GM12878 (cell line): ENCODE measurements around the gene RCAN2. TPM values are rescaled to one million over a fixed set of nuclear protein-coding genes. Genes with fewer than 3 reads are reported as not detected.

Experiments used
- ATAC-seq: fragments of 200-7000 bp; cut with Tn5 transposase; 3 replicates; pipeline ENCODE4 v1.9.1; 2020; ENCODE audit warnings: mild to moderate bottlenecking, moderate library complexity
- BruUV-seq: library from RNA; stranded (reverse); fragments of 400-500 nt; replicated peaks from 2 replicates; lab custom pipeline; 2021; lab: Mats Ljungman, UMichigan
- CTCF ChIA-PET: fragments of 300-600 bp; sonication (Branson Sonifier 250); formaldehyde crosslinking; extraction: SDS; loops from one replicate; lab custom pipeline; 2021; ENCODE audit warnings: inconsistent platforms; lab: Yijun Ruan, JAX
- POLR2A ChIA-PET: fragments of 350-600 bp; formaldehyde crosslinking; extraction: SDS; loops from one replicate; lab custom pipeline; 2021; ENCODE audit warnings: inconsistent platforms; lab: Charles Lee
- RAD21 ChIA-PET: fragments of 300-600 bp; sonication (Branson Sonifier 250); formaldehyde crosslinking; loops from one replicate; lab custom pipeline; 2023; ENCODE audit warnings: antibody characterized with exemption; ENCODE audit not compliant: unreplicated experiment; lab: Charles Lee
- SMC1A ChIA-PET: fragments of 300-600 bp; sonication (Branson Sonifier 250); formaldehyde crosslinking; loops from one replicate; lab custom pipeline; 2023; ENCODE audit not compliant: unreplicated experiment, uncharacterized antibody; lab: Charles Lee
- DNase-seq: peaks from one replicate; pipeline ENCODE4 v3.0.0-alpha.2; 2011; ENCODE audit warnings: low read depth, low spot score
- FAIRE-seq: peaks from 3 replicates; lab custom pipeline; 2011; peaks lifted over from hg19 to GRCh38; lab: Jason Lieb, UNC
- H2AFZ ChIP-seq: 2 replicates; pipeline ENCODE4 v1.6.0; 2011; ENCODE audit warnings: low read depth, low read length, control low read depth; ENCODE audit not compliant: control insufficient read depth
- H3K27ac ChIP-seq: 2 replicates; pipeline ENCODE4 v1.5.1; 2011; ENCODE audit warnings: control low read depth; ENCODE audit not compliant: control insufficient read depth, insufficient read depth
- H3K27me3 ChIP-seq, 2 experiments: replicated peaks in 1 of 2; 2 replicates each; pipeline versions ENCODE4 v1.6.0 to v1.6.1; 2011; ENCODE audit warnings: low read length in 1 of 2; ENCODE audit not compliant: control insufficient read depth in 2 of 2, insufficient read depth in 2 of 2
- H3K36me3 ChIP-seq, 2 experiments: 2 replicates each; pipeline ENCODE4 v1.5.1; 2011; ENCODE audit warnings: low read length in 1 of 2; ENCODE audit not compliant: control insufficient read depth in 2 of 2, insufficient read depth in 2 of 2
- H3K4me1 ChIP-seq: 2 replicates; pipeline ENCODE4 v1.6.1; 2011; ENCODE audit warnings: mild to moderate bottlenecking, low read length, moderate library complexity, mixed read lengths; ENCODE audit not compliant: control insufficient read depth, insufficient read depth
- H3K4me2 ChIP-seq: 2 replicates; pipeline ENCODE4 v1.6.0; 2011; ENCODE audit warnings: control low read depth; ENCODE audit not compliant: control insufficient read depth, insufficient read depth
- H3K4me3 ChIP-seq: fragments of 200-600 bp; sonication (generic); 2 replicates; pipeline ENCODE4 v1.5.1; 2016
- H3K79me2 ChIP-seq: 2 replicates; pipeline ENCODE4 v1.6.0; 2011; ENCODE audit warnings: low read length; ENCODE audit not compliant: control insufficient read depth, insufficient read depth
- H3K9ac ChIP-seq: 2 replicates; pipeline ENCODE4 v1.8.0; 2011; ENCODE audit warnings: low read length, control low read depth, mixed read lengths; ENCODE audit not compliant: control insufficient read depth, insufficient read depth
- H3K9me3 ChIP-seq: replicated peaks from 3 replicates; pipeline ENCODE4 v1.5.1; 2011; ENCODE audit warnings: mild to moderate bottlenecking, low read length; ENCODE audit not compliant: control insufficient read depth, insufficient read depth
- H4K20me1 ChIP-seq: 2 replicates; pipeline ENCODE4 v1.6.0; 2011; ENCODE audit not compliant: control insufficient read depth, insufficient read depth
- ATF2 ChIP-seq: IDR thresholded peaks from 2 replicates; pipeline ENCODE4 v1.6.1; 2012; ENCODE audit warnings: low read length, inconsistent platforms
- ATF3 ChIP-seq: IDR thresholded peaks from 2 replicates; pipeline ENCODE4 v1.6.1; 2011; ENCODE audit warnings: low read depth, mild to moderate bottlenecking, low read length, moderate library complexity, borderline replicate concordance; ENCODE audit errors: extremely low read depth
- BCL11A ChIP-seq: IDR thresholded peaks from 2 replicates; pipeline ENCODE4 v1.6.1; 2011; ENCODE audit warnings: low read depth, low read length
- ETV6 ChIP-seq, 2 experiments: fragments of 450-650 bp in 1 of 2; IDR thresholded peaks in 1 of 2; conservative IDR thresholded peaks in 1 of 2; 2 replicates each; pipeline ENCODE4 v1.6.1; 2014; ENCODE audit warnings: antibody characterized with exemption in 1 of 2, borderline replicate concordance in 1 of 2, low read depth in 1 of 2, mild to moderate bottlenecking in 1 of 2, moderate library complexity in 1 of 2
- EZH2 ChIP-seq: IDR thresholded peaks from 2 replicates; pipeline ENCODE4 v1.6.1; 2012; ENCODE audit warnings: low read depth, mild to moderate bottlenecking, control low read depth, inconsistent platforms, low read length, borderline replicate concordance; ENCODE audit not compliant: control insufficient read depth
- IKZF2 ChIP-seq, 2 experiments: fragments of 450-650 bp; IDR thresholded peaks; 2 replicates each; pipeline ENCODE4 v1.6.1; 2017; ENCODE audit warnings: mild to moderate bottlenecking in 2 of 2, moderate library complexity in 2 of 2
- JUND ChIP-seq: IDR thresholded peaks from 2 replicates; pipeline ENCODE4 v1.6.1; 2012; ENCODE audit warnings: low read depth, mild to moderate bottlenecking, low read length, improper control_type of control experiment, moderate library complexity
- KLF5 ChIP-seq: fragments of 450-650 bp; IDR thresholded peaks from 2 replicates; pipeline ENCODE4 v1.6.1; 2014; ENCODE audit warnings: mild to moderate bottlenecking; ENCODE audit not compliant: partially characterized antibody
- PKNOX1 ChIP-seq: fragments of 450-650 bp; IDR thresholded peaks from 2 replicates; pipeline ENCODE4 v1.6.1; 2016; ENCODE audit warnings: mild to moderate bottlenecking
- RUNX3 ChIP-seq: IDR thresholded peaks from 2 replicates; pipeline ENCODE4 v1.6.1; 2012; ENCODE audit warnings: low read length, inconsistent platforms
- SIN3A ChIP-seq: IDR thresholded peaks from 2 replicates; pipeline ENCODE4 v1.6.1; 2012; ENCODE audit warnings: low read depth, low read length, improper control_type of control experiment
- SIX5 ChIP-seq: IDR thresholded peaks from 2 replicates; pipeline ENCODE4 v1.6.1; 2011; ENCODE audit warnings: mild to moderate bottlenecking, low read depth, low read length, moderate library complexity; ENCODE audit not compliant: severe bottlenecking
- SP1 ChIP-seq: IDR thresholded peaks from one replicate; pipeline ENCODE4 v1.6.1; 2011; ENCODE audit warnings: low read depth, low read length
- SREBF2 ChIP-seq: IDR thresholded peaks from 2 replicates; pipeline ENCODE4 v1.6.1; 2012; ENCODE audit warnings: mild to moderate bottlenecking, low read length
- SRF ChIP-seq, 2 experiments: IDR thresholded peaks; 2 replicates each; pipeline ENCODE4 v1.6.1; 2011; ENCODE audit warnings: low read depth in 2 of 2, low read length in 2 of 2, mild to moderate bottlenecking in 1 of 2, moderate library complexity in 1 of 2
- ZBED1 ChIP-seq: IDR thresholded peaks from 2 replicates; pipeline ENCODE4 v1.6.1; 2016; ENCODE audit warnings: borderline replicate concordance
- WGBS: methylation state at CpG from one replicate; pipeline ENCODE4 v1.1.6; 2016; ENCODE audit warnings: low lambda C conversion rate; ENCODE audit not compliant: insufficient replicate concordance, insufficient coverage; ENCODE audit errors: missing lambda C conversion rate; 5-methylcytosine and 5-hydroxymethylcytosine counted together
- in situ Hi-C: fragments of 300-500 bp; cut with MboI; formaldehyde crosslinking; loops from 9 replicates; pipeline ENCODE4 v1.14.3; 2018; ENCODE audit warnings: mixed read lengths
- intact Hi-C: fragments of 100-400 bp; cut with micrococcal nuclease; formaldehyde crosslinking; loops from one replicate; pipeline ENCODE4 v1.14.2; 2022; ENCODE audit not compliant: unreplicated experiment
- polyA plus RNA-seq, 11 experiments: library from polyadenylated mRNA; depleted of rRNA in 4 of 11; unstranded in 6 of 11; stranded (reverse) in 5 of 11; fragments of >200 nt; fragmentation: Nextera tagmentation in 4 of 11; fragmentation: Illumina TruSeq in 1 of 11; extraction: Ambion mirVana in 4 of 11; extraction: Trizol in 1 of 11; gene quantifications; 1 replicate in 1 of 11; 2 replicates in 10 of 11; pipeline versions ENCODE4 v1.2.1 to v1.2.3, GENCODE V29; 2011 to 2016; ENCODE audit warnings: inconsistent platforms in 2 of 11, missing spikeins in 2 of 11, low read depth in 1 of 11
- total RNA-seq, 4 experiments: library from RNA; depleted of rRNA in 3 of 4; stranded (reverse); fragments of >200 nt in 3 of 4; fragmentation: Illumina TruSeq in 1 of 4; extraction: Trizol in 1 of 4; gene quantifications; 2 replicates each; pipeline versions ENCODE4 v1.2.1 to v1.2.3, GENCODE V29; 2013 to 2021

The RCAN2 gene
- total and polyA plus RNA-seq, 10 of the 15 experiments (the other 5 are each of a cell fraction or from before 2014, with no cell fraction given), result 0.06 TPM; not detected in 9

- no peaks in the 10 kb centered on the region for H4K20me1 ChIP-seq
- H3K4me1 ChIP-seq, result peaks cover 19% of the 10 kb centered on the region
- no peaks in the 10 kb centered on the region for H3K36me3 ChIP-seq
- ChIA-PET POLR2A (interaction anchor here (0.7 kb wide), 1 partner anchor 31 kb away, joined by 3 read pairs; no protein-coding TSS in a partner anchor), CTCF (interaction anchor here (0.7 to 1.2 kb wide), 3 partner anchors 32 to 688 kb away, joined by 3 to 4 read pairs (median 3); no protein-coding TSS in a partner anchor), SMC1A (interaction anchor here (0.6 to 2.2 kb wide), 11 partner anchors 10 to 288 kb away, joined by 3 to 8 read pairs (median 3); partner anchors contain the start of gene ENPP4), RAD21 (no interaction called here)
- in situ Hi-C loops, result no loop called here
- ATAC-seq (no peak), DNase-seq (no peak), FAIRE-seq (no peak)
- H3K4me3 ChIP-seq, result no peak overlapping the region
- H3K9me3 ChIP-seq, result no peaks in the 10 kb centered on the region; the same call in 2 of the 3 replicates
- no peaks in the 10 kb centered on the region; a peak in 1 of 4 replicates for H3K27me3 ChIP-seq
- H2AFZ ChIP-seq, result no peak overlapping the region
- WGBS, result 71% methylated on average over 2 of the region's 2 CpGs
- intact Hi-C loops, result no loop called here
- no peak overlapping the region for H3K4me2 ChIP-seq
- no peak overlapping the region for H3K27ac ChIP-seq
- TF ChIP-seq JUND (no peak), KLF5 (no peak), ATF2 (no peak), RUNX3 (no peak), SREBF2 (no peak), SP1 (no peak), EZH2 (no peak), ATF3 (no peak), ETV6 (conservative IDR thresholded peaks at IDR 0.05 in 1 of 2, IDR thresholded peaks at IDR 0.05 in 1 of 2; ENCODE audit: borderline replicate concordance in 1 of 2, low read depth in 1 of 2) (no peak), ZBED1 (no peak), IKZF2 (IDR thresholded peaks at IDR 0.05) (no peak), BCL11A (no peak), SRF (IDR thresholded peaks at IDR 0.05; ENCODE audit: low read depth in 2 of 2, low read length in 2 of 2) (no peak), SIX5 (no peak), PKNOX1 (no peak), SIN3A (no peak)
- no peak overlapping the region for H3K9ac ChIP-seq
- BruUV-seq, result no TSS peak
- no peaks in the 10 kb centered on the region for H3K79me2 ChIP-seq
Measured at GRCh38 chr6:46378161-46378881, 112.9 kb downstream of the RCAN2 start.
